ENCODE results near the gene RELN. TPM values are rescaled to one million over a fixed set of nuclear protein-coding genes. Genes with fewer than 3 reads are reported as not detected.

RELN gene
- total and polyA plus RNA-seq, 2 of the 13 experiments (the other 11 are each of a cell fraction or from before 2014, with no cell fraction given): 315 to 332 TPM

GRCh38 chr7:104010052-104010909 is 20.8 kb upstream of the RELN start (continued):
- TF ChIP-seq ZNF646 (CRISPR knock-in tag; IDR thresholded peaks at IDR 0.05): no peak
- TF ChIP-seq THYN1 (CRISPR knock-in tag; IDR thresholded peaks at IDR 0.05; ENCODE audit: borderline replicate concordance, low read depth): no peak
- peak; percentile 35; the same call in 1 of the 2 replicates for TF ChIP-seq NCOA2 (CRISPR knock-in tag; IDR thresholded peaks at IDR 0.05)
- TF ChIP-seq MEIS1 (CRISPR knock-in tag; IDR thresholded peaks at IDR 0.05; ENCODE audit: borderline replicate concordance): no peak
- TF ChIP-seq MLLT10 (CRISPR knock-in tag; IDR thresholded peaks at IDR 0.05): no peak
- no peak for TF ChIP-seq CHCHD3 (CRISPR knock-in tag; IDR thresholded peaks at IDR 0.05)
- no peak for TF ChIP-seq PAF1 (CRISPR knock-in tag; IDR thresholded peaks at IDR 0.05)
- TF ChIP-seq TBP (CRISPR knock-in tag; IDR thresholded peaks at IDR 0.05): no peak
- no peak for TF ChIP-seq ELF4 (CRISPR knock-in tag; IDR thresholded peaks at IDR 0.05; ENCODE audit: borderline replicate concordance)
- TF ChIP-seq ZBTB7A (CRISPR knock-in tag; IDR thresholded peaks at IDR 0.05): no peak
- 0 out of 2 replicates have a peak, but pooled peaks have one; percentile 19 for TF ChIP-seq ZNF644 (CRISPR knock-in tag; IDR thresholded peaks at IDR 0.05; ENCODE audit: low read depth)
- TF ChIP-seq MAFG (CRISPR knock-in tag; IDR thresholded peaks at IDR 0.05): no peak
- no peak for TF ChIP-seq ZBTB46 (CRISPR knock-in tag; IDR thresholded peaks at IDR 0.05; ENCODE audit: borderline replicate concordance)
- no peak for TF ChIP-seq AKAP8 (CRISPR knock-in tag; IDR thresholded peaks at IDR 0.05)
- TF ChIP-seq TRAFD1 (CRISPR knock-in tag; IDR thresholded peaks at IDR 0.05; ENCODE audit: borderline replicate concordance): no peak
- TF ChIP-seq ZNF781 (CRISPR knock-in tag; IDR thresholded peaks at IDR 0.05; ENCODE audit: borderline replicate concordance, not compliant biosample characterization): no peak
- no peak for TF ChIP-seq HES4 (CRISPR knock-in tag; IDR thresholded peaks at IDR 0.05; ENCODE audit: borderline replicate concordance)
- TF ChIP-seq KMT2B (CRISPR knock-in tag; IDR thresholded peaks at IDR 0.05): no peak
- TF ChIP-seq CC2D1A (CRISPR knock-in tag; IDR thresholded peaks at IDR 0.05): no peak
- TF ChIP-seq TAF1 (CRISPR knock-in tag; IDR thresholded peaks at IDR 0.05): peak; percentile 36; the same call in 1 of the 2 replicates
